Measurements from ENCODE around the gene TMEM232.
"Not testable (repeated sequence)": the region's sequence is repeated elsewhere in the genome, so short reads cannot be mapped to it uniquely, and the experiment has no call there.

TMEM232 gene

DNA sequence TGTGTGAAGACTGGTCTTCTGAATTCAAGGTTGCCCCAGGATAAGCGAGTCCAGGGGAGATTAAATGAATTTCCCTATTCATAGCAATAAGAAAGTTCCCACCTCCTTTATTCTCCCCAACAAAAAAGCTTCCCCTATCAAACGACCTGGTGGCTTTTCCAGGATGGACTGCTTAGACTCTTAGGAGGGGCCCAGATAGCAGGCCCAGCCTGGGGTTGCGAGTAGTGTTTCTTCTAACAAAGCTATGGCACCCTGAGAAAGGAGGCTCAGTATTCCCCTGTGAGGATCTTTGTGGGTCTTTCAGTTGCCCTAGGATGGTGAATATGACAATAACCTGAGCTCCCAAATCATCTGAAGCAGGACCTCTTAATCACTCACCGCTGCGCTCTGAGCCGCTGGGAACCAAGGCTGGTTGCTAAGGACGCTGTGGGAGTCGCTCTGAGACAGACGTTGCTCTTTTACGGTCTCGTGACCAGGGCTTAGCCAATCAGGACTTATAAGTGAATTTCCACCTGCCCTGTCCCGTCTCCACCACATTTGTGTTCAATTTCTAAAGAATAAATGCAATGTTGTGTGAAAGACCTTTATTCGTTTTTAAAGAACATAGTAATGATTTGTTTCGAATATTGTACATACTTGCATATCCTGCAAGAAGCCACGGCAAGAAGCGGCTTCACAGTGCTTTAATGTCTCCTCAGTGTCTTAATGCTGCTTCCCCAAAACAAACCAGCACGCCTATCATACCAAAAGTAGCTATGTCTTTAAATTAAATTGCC lies at the start of gene TMEM232:
Gene TMEM232, minus strand, starts transcription at position 423 of the 776 bp plus-strand sequence. CDS start 59,319 bp downstream, outside the sequence.
- FAIRE-seq (peak; percentile 87), DNase-seq (ENCODE audit: low spot score) (peak; percentile 86)

DNA sequence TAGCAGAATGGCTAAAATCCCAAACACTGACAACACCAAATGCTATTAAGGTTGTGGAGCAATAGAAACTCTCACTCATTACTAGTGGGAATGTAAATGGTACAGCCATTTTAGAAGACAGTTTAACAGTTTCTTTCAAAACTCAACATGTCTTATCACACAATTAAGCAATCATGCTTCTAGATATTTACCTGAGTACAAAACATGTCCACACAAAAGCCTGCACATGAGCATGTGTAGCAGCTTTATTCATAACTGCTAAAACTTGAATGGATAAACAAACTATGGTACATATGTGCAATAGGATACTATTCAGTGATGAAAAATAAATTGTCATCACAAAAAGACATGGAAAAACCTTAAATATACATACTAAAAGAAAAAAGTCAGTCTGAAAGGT lies 43.8 kb upstream of the TMEM232 start:
- FAIRE-seq = no peak
- no peak for DNase-seq (ENCODE audit: low spot score)

DNA sequence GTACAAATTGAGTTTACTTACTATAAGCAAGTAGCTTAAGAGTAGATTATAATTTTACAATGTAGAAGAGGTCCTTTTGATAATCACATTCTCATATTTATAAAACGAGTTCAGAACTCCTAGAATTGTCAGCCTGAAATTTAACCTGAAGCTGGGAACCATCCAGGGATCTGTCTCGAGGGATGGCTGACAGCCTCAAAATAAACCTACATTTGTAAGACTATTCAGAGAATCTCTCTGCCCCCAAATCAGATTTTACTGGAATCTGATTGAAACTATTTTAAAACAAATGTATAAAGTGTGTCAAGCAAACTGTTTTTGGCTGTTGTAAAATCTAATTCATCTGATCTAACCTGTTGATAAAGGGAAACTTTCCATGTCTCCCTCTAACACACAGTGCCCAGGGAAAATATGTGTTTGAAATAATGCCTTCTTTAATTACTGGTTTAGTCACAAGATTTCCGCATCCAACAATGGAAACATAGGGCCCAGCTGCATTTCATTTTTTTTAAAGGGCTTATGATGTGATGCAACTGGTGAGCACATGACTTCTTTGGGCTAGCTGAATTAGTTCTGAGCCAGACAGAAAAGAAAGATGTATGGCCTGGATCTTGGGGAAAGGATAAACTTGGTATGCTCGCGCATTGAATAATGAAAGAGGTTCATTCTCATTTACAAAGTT lies 42.7 kb upstream of the TMEM232 start:
- no peak for FAIRE-seq
- DNase-seq (ENCODE audit: low spot score) = no peak

DNA sequence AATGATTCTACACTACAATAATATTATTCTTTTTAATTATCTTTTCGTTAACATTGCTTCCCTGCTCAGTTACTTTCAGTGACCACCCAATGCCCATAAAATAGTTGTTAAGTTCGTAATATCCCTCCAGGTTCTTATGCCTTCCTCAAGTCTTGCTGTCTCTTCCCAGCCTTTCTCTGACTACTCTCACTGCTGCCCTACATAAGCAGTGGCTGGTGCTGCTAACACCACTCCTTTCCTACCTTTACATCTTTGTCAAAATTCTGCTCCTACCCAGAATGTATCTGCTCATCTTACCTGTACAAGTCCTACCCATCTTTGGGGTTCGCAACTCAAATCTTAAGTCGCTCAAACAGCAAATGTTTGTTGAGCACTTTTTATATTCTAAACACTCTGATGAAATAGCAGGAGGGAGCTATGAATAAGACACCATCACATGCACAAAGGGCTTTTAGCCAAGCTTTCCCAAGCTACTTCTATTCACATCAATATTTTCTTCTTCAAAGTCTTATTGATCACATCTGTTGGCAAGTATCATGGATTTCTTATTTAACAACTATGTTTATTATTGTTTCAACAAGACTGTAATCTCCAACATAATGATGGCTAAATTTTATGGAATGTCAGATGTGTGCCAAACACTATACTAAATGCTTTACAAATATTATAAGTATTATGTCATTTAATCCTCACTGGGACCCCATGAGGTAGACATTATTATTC lies 41.8 kb upstream of the TMEM232 start:
- DNase-seq (ENCODE audit: low spot score) (no peak), FAIRE-seq (no peak)

DNA sequence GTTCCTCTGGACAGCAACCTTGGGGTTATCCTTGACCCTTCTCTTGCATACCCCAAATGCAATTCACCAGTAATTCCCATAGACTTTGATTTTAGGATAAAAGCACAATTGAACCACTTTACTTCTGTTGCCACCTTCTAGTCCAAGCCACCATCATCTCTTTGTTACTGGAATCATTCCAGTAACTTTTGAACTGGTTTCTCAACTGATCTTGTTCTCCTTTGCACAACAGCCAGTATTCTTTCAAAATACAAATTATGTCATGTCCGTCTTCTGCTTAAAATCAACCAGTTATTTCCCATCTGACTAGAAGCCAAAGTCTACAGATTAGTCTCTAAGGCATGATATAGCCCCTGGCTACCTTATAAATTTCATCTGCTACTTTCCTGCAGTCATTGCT lies 33.7 kb upstream of the TMEM232 start:
- no peak for FAIRE-seq
- DNase-seq (ENCODE audit: low spot score) = no peak

DNA sequence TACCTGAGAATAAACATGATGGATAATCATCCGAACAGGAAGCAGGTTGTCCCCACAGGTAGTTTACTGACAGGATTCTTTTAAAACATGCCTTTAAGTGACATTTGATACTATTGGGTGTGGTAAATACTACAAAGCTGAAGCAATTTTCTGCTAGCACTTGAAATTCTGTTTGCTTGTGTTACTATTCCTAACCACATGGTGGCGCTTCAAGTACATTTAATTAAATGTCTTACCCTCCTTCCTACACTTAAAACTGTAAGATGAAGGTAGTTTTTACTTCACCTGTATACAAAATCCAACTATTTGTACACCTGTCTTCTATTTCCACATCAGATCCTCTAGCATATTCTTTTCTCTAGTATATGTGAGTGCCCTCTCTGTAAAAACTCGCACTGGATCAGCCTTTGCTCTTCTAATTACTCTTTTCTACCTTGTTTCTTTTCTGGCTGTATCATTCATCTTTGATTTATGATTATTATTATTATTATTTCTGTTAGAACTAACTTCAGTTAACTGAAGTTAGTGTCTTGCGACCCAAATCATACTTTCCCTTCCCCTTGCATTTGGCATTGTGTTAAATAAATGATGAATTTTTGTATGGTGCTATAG lies 30.8 kb upstream of the TMEM232 start:
- peak; percentile 10 for DNase-seq (ENCODE audit: low spot score)
- no peak for FAIRE-seq

DNA sequence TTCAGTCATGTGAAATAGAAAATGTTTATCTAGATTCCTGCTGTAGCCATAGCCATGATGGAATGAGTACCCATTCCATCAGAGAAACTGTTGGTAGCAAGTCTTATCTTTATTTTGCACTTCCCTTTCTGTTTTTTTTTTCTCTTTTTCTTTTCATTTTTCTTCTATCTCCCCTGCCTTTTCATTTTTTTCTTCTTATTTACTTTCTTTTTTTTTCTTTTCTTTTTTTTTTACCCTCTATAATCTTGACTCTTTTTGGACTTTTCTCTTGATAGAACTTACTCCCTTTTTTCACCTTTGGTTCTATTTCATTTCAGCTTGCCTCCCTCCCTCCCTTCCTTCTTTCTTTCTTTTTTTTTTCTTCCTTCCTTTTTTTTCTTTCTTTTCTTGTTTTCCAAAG lies 27.7 kb upstream of the TMEM232 start:
- no peak for DNase-seq (ENCODE audit: low spot score)
- FAIRE-seq = no peak

DNA sequence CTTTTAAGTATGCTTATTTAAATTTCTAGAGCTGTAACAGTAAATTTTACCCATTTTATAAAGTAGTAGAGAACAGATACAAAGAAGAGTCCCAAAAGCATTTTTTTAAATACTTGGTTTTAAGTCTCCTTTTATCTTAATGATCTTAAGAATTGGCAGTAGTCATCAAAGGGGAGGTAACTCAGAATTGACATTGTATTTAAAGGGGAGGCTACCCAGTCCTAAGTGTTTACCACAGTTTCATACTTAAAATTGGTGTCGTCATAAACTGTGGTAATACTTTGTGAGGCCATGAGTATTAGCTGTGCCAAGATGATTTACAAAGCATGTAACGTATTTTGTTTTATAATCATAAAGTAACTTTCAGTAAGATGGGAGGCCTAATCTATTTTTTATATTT lies 27.1 kb upstream of the TMEM232 start:
- DNase-seq (ENCODE audit: low spot score) = no peak
- FAIRE-seq = no peak

DNA sequence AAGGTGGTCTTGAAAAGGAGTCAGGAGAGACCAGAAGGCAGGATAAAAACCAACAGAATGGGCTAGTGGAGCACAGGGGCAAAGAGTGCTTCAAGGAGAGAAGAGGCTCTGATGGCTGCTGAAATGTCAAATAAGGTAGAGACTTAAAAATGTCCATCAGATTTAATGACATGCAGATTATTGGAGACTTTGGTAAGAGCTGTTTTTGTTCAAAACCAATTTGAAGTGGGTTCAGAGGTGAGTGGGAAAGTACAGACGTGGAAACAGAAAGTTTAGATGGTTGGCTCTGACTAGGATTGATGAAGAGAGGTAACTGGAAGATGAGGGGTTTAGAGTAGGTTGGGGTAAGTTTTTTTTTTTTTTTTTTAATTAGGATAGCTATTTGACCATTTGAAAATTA lies 26.5 kb upstream of the TMEM232 start:
- no peak for FAIRE-seq
- no peak for DNase-seq (ENCODE audit: low spot score)

DNA sequence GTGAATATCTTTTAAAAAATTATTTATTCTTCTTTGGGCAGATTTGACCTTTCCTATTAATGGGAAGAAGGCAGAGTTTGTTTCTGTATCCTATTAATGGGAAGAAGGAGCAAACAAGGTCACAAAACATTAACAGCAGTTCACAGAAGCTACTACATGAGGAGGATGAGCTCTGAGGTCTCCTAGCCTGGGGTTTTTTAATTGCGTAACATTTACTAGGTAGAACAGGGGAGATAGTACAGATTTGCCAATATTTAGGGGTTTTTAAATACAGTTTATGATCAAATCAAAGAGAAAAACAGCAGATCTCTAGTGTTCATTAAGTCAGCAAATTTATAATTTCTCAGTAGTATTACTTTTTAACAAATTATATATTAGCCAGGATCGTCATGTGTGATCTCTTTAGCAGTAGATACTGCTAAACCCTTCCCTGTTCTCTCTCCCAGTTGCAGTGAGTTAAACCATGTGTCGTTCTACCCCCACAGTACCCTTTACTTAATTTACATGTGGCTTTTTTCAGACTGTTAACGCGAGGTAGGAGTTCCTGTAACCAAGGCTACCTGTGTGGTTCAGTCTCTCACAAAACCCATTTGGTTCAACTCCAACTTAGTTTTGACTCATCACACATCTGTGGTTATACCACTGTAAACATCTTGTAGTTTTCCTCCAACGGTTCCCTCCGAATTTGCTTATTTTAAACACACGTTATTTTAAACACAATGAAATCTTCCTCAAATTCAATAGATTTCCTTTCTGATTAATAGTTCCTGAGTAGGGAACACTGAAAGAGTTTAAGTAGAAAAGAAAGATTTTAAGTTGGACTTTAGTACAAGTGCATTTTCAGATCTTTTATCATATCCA lies 25.7 kb upstream of the TMEM232 start:
- FAIRE-seq (no peak), DNase-seq (ENCODE audit: low spot score) (no peak)

DNA sequence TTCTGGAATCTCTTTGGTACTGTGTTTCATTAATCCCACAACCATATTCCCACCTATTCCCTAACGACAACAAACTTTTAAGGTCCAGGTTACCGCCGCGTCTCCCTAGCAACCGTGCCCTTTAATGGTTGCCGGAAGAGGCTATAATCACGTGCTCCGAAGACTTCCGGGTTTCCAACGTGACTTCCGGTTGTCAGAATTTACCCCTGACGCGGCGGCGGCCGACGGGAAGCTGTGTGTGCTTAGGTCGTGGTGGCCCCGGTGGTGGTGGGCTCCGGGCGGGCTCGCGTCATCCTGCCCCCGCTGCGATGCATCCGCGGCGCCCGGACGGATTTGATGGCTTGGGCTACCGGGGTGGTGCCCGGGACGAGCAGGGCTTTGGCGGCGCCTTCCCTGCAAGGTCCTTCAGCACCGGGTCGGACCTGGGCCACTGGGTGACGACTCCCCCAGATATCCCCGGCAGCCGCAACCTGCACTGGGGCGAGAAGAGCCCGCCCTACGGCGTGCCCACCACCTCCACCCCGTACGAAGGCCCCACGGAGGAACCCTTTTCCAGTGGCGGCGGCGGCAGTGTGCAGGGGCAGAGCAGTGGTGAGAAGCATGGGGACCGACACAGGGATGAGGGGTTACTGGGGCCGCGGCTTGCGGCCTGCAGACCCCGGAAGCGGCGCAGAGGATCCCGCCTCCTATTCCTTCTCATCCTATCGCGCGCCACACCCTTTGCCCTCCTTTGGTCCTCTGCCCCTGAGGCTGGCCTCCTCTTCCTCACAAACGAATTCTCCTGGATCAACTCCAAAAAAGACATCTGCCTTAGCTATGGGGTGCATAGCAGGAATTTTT lies 12.6 kb upstream of the TMEM232 start, which contains the start of gene SLC25A46:
Gene SLC25A46, plus strand, starts transcription at position 196 of the 840 bp plus-strand sequence. Its CDS starts 113 bp downstream, at position 309.
- DNase-seq (ENCODE audit: low spot score) = peak; percentile 83
- FAIRE-seq = no peak

DNA sequence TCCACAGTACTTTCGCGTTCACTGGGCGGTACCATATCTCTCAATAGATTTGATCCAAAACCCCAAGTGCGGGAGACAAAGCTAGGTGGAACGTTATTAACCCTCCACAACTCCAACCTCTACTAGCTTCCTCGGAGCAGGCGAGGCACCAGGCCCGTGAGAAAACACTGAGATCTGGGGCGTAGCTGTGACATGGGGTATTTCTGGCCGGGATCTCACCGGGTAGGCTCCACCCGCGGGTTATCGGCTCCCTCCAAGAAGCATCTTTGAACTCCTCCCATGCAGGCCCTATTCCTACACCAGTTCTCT lies 12.0 kb upstream of the TMEM232 start:
- DNase-seq (ENCODE audit: low spot score) (no peak), FAIRE-seq (no peak)

DNA sequence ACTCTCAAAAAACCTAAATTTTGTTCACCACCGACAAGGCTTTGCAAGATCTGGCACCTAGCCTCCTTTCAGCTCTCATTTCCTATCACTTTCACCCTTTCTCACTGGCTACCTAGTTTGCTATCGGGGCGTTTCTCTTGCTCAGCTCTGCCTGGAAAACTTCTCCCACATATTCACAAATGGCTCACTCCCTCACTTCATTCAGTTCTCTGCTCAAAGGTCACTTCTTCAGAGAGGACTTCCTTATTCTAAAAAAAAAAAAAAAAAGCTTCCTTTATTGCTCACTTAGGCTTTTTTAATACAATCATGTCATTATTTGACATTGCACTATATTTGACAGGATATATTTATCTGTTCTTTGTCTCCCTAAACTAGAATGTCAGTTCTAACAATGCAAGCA lies 10.3 kb upstream of the TMEM232 start:
- no peak for DNase-seq (ENCODE audit: low spot score)
- no peak for FAIRE-seq

DNA sequence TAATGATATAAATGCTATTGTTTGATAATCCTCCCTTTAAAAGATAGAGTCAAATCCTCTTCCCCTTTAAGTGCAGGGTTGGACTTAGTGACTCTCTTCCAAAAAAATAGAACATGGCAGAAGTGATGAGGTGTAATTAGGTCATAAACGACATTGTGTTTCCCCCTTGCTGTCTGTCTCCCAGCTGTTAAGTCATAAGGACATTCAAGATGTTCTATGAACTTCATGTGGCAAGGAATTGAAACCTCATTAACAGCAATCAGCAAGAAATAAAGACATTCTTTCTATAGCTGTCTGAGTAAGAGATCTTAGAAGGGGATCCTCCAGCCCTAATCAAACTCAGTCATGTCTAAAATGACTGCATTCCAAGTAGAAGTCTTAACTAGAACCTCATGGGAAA lies 9.1 kb upstream of the TMEM232 start:
- FAIRE-seq = no peak

DNA sequence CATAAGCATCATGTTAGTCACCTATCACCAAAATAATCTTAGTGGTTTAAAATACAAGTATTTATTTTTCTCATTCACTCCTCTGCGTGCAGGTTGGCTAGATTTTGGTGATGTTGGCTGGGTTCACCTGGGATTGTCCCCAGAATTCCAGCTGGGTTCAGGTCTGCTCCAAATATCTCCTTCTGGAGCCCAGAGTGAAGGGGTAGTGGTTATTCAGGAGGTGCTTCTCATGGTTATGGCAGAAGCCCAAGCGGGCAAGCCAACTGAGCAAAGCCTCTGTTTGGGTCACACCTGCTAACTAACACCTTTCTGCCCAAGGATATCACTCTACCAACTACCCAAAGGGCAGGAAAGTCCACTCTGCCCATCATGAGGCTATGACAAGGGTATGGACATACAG lies 7.6 kb upstream of the TMEM232 start:
- DNase-seq (ENCODE audit: low spot score) = no peak
- FAIRE-seq = no peak

More for the DNA sequence above, 9.1 kb upstream of the TMEM232 start:
- DNase-seq (ENCODE audit: low spot score) = no peak

DNA sequence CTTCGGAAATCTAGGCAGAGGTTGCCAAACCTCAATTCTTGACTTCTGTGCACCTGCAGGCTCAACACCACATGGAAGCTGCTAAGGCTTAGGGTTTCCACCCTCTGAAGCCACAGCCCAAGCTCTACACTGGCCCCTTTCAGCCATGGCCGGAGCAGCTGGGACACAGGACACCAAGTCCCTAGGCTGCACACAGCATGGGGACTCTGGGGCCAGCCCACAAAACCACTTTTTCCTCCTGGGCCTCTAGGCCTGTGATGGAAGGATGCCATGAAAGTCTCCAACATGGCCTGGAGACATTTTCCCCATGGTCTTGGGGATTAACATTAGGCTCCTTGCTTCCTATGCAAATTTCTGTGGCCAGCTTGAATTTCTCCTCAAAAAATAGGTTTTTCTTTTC lies 5.0 kb upstream of the TMEM232 start:
- not testable (repeated sequence) for FAIRE-seq

DNA sequence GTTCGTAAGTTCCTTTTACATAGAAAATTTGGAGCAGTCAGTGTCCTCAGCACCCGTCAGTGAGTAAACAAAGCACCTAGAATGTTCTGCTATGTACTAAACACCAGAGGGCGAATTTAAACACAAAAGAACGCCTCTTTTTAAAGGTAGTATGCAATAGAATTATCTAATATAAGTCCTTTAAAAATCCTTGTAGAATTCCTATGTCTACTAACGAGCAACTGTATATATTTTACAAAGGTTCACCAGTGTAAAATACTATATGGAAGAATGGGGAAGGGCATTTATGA lies 499 bp upstream of the TMEM232 start:
- FAIRE-seq = no peak

More for the DNA sequence above, 5.0 kb upstream of the TMEM232 start:
- DNase-seq (ENCODE audit: low spot score) = not testable (repeated sequence)

DNA sequence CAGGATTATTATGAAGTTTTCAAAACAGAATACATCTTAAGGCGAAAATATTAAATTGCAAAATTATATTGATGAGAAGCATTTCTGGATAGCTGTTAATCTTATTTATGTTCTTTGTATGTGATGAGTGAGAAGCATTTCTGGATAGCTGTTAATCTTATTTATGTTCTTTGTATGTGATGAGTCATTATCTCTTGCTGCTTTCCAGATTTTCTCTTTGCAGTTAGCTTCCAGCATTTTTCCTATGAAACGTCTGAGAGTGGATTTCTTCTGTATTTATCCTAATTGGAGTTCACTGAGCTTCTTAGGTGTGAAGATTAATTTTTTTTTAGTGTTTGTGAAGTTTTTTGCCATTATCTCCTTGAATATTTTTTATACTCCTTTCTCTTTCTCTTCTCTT lies 8.2 kb downstream of the TMEM232 start:
- DNase-seq (ENCODE audit: low spot score) (no peak), FAIRE-seq (no peak)

More for the DNA sequence above, 499 bp upstream of the TMEM232 start:
- peak; percentile 15 for DNase-seq (ENCODE audit: low spot score)

DNA sequence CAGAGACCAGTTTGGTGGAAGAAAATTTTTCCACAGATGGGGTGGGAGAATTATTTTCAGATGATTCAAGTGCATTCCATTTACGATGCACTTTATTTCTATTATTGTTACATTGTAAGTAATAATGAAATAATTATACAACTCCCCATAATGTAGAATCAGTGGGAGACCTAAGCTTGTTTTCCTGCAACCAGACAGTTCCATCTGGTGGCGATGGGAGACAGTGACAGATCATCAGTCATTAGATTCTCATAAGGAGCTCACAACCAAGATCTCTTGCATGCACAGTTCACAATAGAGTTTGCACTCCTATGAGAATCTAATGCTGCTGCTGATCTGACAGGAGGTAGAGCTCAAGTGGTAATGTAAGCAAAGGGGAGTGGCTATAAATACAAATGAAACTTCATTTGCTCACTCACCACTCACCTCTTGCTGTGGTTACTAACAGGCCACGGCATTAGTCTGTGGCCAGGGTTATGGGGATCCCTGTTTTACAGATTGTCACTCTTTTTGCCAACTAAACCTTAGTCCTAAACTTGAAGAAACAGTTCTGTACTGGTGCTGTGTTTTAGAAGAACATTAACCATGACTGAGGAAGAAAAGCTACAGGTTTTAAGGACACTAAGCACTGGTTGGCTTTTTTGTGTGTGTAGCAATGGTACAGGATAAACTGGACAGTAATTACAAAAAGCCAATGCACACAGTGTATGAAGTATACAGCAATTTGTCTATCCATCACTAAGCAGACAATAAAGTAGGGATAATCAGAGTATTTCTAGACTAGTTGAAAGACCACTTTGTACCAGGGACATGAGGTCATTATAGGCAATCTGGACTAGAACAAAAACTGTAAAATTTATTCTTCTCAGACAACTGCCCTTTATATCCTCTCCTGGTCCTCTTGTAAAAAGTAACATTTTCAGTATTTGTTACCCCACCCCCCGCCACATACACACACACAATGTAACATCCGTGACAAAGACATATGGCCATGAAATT lies 9.9 kb downstream of the TMEM232 start:
- DNase-seq (ENCODE audit: low spot score) = no peak
- no peak for FAIRE-seq
